SK-N-SH (cell line): Measurements from ENCODE around the gene DNAH6. TPM values are rescaled to one million over a fixed set of nuclear protein-coding genes. Genes with fewer than 3 reads are reported as not detected.

Source experiments
- CTCF ChIA-PET: fragments of 300-600, 350-600 bp; formaldehyde crosslinking; extraction: SDS; loops from one replicate; lab custom pipeline; 2021; lab: Yijun Ruan, JAX
- POLR2A ChIA-PET: fragments of 350-600 bp; sonication (Branson Sonifier 250); formaldehyde crosslinking; extraction: SDS; loops from one replicate; lab custom pipeline; 2020; ENCODE audit warnings: antibody characterized with exemption, inconsistent platforms; lab: Yijun Ruan, JAX
- DNase-seq: peaks from one replicate; pipeline ENCODE4 v3.0.0; 2012
- H2AFZ ChIP-seq: fragments of 200-600 bp; sonication (generic); 2 replicates; pipeline ENCODE4 v1.8.1; 2016; ENCODE audit warnings: antibody characterized with exemption, mild to moderate bottlenecking, low read depth
- H3F3A ChIP-seq: fragments of 200-600 bp; sonication (generic); replicated peaks from 2 replicates; pipeline ENCODE3; 2016; ENCODE audit warnings: antibody characterized with exemption, mild to moderate bottlenecking; ENCODE audit not compliant: insufficient read depth
- H3K27ac ChIP-seq, 2 experiments: fragments of 200-500 bp in 1 of 2; fragments of 200-600 bp in 1 of 2; sonication (Bioruptor generic) in 1 of 2; sonication (generic), shearing (Covaris generic) in 1 of 2; 2 replicates each; pipeline versions ENCODE4 v1.5.1 to v1.6.1; 2014 to 2016; ENCODE audit warnings: low read depth in 2 of 2, inconsistent platforms in 1 of 2, low read length in 1 of 2, mild to moderate bottlenecking in 1 of 2, mixed read lengths in 1 of 2
- H3K27me3 ChIP-seq: fragments of 200-600 bp; sonication (generic), shearing (Covaris generic); 2 replicates; pipeline ENCODE4 v1.6.1; 2016; ENCODE audit warnings: mixed run types; ENCODE audit not compliant: insufficient read depth
- H3K36me3 ChIP-seq, 2 experiments: fragments of 200-500 bp in 1 of 2; fragments of 200-600 bp in 1 of 2; sonication (Bioruptor generic) in 1 of 2; sonication (generic) in 1 of 2; replicated peaks in 1 of 2; 2 replicates each; pipeline versions ENCODE3 to v1.5.1; 2014 to 2016; ENCODE audit warnings: low read length in 1 of 2, mild to moderate bottlenecking in 1 of 2; ENCODE audit not compliant: insufficient read depth in 2 of 2, control insufficient read depth in 1 of 2
- H3K4me1 ChIP-seq, 2 experiments: fragments of 200-500 bp in 1 of 2; fragments of 200-600 bp in 1 of 2; sonication (Bioruptor generic) in 1 of 2; sonication (generic), shearing (Covaris generic) in 1 of 2; 2 replicates each; pipeline versions ENCODE4 v1.5.1 to v1.6.1; 2014 to 2016; ENCODE audit warnings: low read depth in 1 of 2, low read length in 1 of 2, mixed run types in 1 of 2; ENCODE audit not compliant: insufficient read depth in 2 of 2, control insufficient read depth in 1 of 2
- H3K4me2 ChIP-seq: fragments of 200-600 bp; sonication (generic), shearing (Covaris generic); 2 replicates; pipeline ENCODE4 v1.6.1; 2017; ENCODE audit warnings: mixed run types
- H3K4me3 ChIP-seq, 2 experiments: fragments of 200-500 bp in 1 of 2; fragments of 200-600 bp in 1 of 2; sonication (Bioruptor generic) in 1 of 2; sonication (generic), shearing (Covaris generic) in 1 of 2; 2 replicates each; pipeline versions ENCODE4 v1.5.1 to v1.8.1; 2014 to 2016; ENCODE audit warnings: low read depth in 2 of 2, inconsistent platforms in 1 of 2, low read length in 1 of 2, mild to moderate bottlenecking in 1 of 2, mixed read lengths in 1 of 2, moderate library complexity in 1 of 2
- H3K79me2 ChIP-seq: fragments of 200-600 bp; sonication (generic); 2 replicates; pipeline ENCODE4 v1.8.1; 2017; ENCODE audit warnings: mild to moderate bottlenecking; ENCODE audit not compliant: insufficient read depth
- H3K9ac ChIP-seq: fragments of 200-600 bp; sonication (generic); 2 replicates; pipeline ENCODE4 v1.6.1; 2017; ENCODE audit warnings: mixed run types
- H3K9me2 ChIP-seq: fragments of 200-600 bp; sonication (generic); 2 replicates; pipeline ENCODE4 v1.6.1; 2017; ENCODE audit warnings: mixed run types
- H3K9me3 ChIP-seq: fragments of 200-600 bp; sonication (generic); 2 replicates; pipeline ENCODE4 v1.6.1; 2017; ENCODE audit warnings: mixed run types, mild to moderate bottlenecking, moderate library complexity
- H4K20me1 ChIP-seq: fragments of 200-600 bp; sonication (generic); 2 replicates; pipeline ENCODE4 v1.6.1; 2017; ENCODE audit warnings: mild to moderate bottlenecking, mixed run types; ENCODE audit not compliant: insufficient read depth
- CHD2 ChIP-seq: fragments of 150-350 bp; IDR thresholded peaks from 2 replicates; pipeline ENCODE4 v1.6.1; 2018; ENCODE audit warnings: low read length; ENCODE audit not compliant: partially characterized antibody
- ELF1 ChIP-seq: IDR thresholded peaks from 2 replicates; pipeline ENCODE4 v1.4.0; 2012
- FOXJ3 ChIP-seq: sonication (generic); formaldehyde crosslinking; IDR thresholded peaks from 2 replicates; pipeline ENCODE4 v1.5.1; 2020; ENCODE audit warnings: mild to moderate bottlenecking, missing genetic modification reagents
- GABPA ChIP-seq: IDR thresholded peaks from 2 replicates; pipeline ENCODE4 v1.4.0; 2012; ENCODE audit warnings: low read depth, mild to moderate bottlenecking
- JUND ChIP-seq: IDR thresholded peaks from 2 replicates; pipeline ENCODE4 v1.4.0; 2012
- MAX ChIP-seq: IDR thresholded peaks from 2 replicates; pipeline ENCODE4 v1.4.0; 2012; ENCODE audit warnings: low read depth
- POLR2AphosphoS5 ChIP-seq: IDR thresholded peaks from 2 replicates; pipeline ENCODE4 v1.6.1; 2012; ENCODE audit warnings: low read depth, low read length
- RCOR1 ChIP-seq: fragments of 150-350 bp; IDR thresholded peaks from 2 replicates; pipeline ENCODE4 v1.6.1; 2017; ENCODE audit warnings: antibody characterized with exemption, low read length
- RXRA ChIP-seq: IDR thresholded peaks from 2 replicates; pipeline ENCODE4 v1.4.0; 2012; ENCODE audit warnings: low read depth, mild to moderate bottlenecking, borderline replicate concordance
- TEAD4 ChIP-seq: IDR thresholded peaks from 2 replicates; pipeline ENCODE4 v1.4.0; 2012; ENCODE audit warnings: mild to moderate bottlenecking, borderline replicate concordance; ENCODE audit not compliant: insufficient read depth
- WGBS: methylation state at CpG from one replicate; pipeline ENCODE4 v1.1.6; 2017; ENCODE audit warnings: low lambda C conversion rate; 5-methylcytosine and 5-hydroxymethylcytosine counted together
- polyA plus RNA-seq, 3 experiments: library from polyadenylated mRNA; depleted of rRNA; stranded (reverse); fragments of >200 nt; gene quantifications; 2 replicates each; pipeline ENCODE4 v1.2.3, GENCODE V29; 2012
- TF ChIP-seq, protein P1 (sequence below): fragments of 150-350 bp; IDR thresholded peaks from 2 replicates; pipeline ENCODE4 v1.6.1; 2016; ENCODE audit warnings: mild to moderate bottlenecking, low read depth, low read length
- TF ChIP-seq, protein P2 (sequence below): IDR thresholded peaks from 2 replicates; pipeline ENCODE4 v1.6.1; 2012; ENCODE audit warnings: mild to moderate bottlenecking, low read depth, low read length, moderate library complexity

DNAH6 gene
- polyA plus RNA-seq, 1 of the 3 experiments (the other 2 are of a cell fraction): 0.03 TPM

DNA sequence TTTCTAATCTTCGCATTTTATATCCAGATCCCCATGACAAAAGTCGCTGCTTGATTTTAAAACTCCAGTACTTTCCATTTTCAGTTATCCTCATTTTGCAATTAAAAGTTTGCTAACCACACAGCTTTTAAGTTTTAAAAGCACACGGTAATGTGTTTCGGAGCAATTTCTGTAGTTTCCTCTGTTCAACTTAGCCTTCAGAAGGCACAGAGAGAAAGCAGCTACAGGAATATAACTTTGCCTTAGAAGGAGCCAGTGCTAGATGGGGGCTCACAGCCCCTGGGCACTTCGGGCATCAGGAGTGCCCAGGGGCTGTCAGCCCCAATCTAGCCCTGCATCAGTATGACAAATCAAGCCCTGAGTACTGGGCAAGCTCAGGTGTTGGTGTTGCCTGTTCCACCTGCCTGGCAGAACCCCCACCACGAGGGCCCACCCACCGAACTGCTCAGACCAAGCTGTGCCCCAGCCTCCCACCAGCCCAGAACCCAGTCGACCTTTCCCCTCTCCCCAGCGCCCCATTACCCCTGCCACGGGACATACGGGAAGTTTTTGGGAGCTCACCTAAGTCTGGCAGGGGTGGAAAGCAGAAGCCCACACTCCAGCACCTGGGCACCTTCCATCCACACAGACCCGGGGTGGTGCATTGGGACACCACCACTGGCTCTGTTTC is 317.3 kb downstream of the DNAH6 start (continued):
- TF ChIP-seq, protein P1, sequence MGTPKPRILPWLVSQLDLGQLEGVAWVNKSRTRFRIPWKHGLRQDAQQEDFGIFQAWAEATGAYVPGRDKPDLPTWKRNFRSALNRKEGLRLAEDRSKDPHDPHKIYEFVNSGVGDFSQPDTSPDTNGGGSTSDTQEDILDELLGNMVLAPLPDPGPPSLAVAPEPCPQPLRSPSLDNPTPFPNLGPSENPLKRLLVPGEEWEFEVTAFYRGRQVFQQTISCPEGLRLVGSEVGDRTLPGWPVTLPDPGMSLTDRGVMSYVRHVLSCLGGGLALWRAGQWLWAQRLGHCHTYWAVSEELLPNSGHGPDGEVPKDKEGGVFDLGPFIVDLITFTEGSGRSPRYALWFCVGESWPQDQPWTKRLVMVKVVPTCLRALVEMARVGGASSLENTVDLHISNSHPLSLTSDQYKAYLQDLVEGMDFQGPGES: no peak
- TF ChIP-seq RXRA (no peak), POLR2AphosphoS5 (no peak), MAX (no peak), JUND (no peak)
- TF ChIP-seq, protein P2, sequence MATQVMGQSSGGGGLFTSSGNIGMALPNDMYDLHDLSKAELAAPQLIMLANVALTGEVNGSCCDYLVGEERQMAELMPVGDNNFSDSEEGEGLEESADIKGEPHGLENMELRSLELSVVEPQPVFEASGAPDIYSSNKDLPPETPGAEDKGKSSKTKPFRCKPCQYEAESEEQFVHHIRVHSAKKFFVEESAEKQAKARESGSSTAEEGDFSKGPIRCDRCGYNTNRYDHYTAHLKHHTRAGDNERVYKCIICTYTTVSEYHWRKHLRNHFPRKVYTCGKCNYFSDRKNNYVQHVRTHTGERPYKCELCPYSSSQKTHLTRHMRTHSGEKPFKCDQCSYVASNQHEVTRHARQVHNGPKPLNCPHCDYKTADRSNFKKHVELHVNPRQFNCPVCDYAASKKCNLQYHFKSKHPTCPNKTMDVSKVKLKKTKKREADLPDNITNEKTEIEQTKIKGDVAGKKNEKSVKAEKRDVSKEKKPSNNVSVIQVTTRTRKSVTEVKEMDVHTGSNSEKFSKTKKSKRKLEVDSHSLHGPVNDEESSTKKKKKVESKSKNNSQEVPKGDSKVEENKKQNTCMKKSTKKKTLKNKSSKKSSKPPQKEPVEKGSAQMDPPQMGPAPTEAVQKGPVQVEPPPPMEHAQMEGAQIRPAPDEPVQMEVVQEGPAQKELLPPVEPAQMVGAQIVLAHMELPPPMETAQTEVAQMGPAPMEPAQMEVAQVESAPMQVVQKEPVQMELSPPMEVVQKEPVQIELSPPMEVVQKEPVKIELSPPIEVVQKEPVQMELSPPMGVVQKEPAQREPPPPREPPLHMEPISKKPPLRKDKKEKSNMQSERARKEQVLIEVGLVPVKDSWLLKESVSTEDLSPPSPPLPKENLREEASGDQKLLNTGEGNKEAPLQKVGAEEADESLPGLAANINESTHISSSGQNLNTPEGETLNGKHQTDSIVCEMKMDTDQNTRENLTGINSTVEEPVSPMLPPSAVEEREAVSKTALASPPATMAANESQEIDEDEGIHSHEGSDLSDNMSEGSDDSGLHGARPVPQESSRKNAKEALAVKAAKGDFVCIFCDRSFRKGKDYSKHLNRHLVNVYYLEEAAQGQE: no peak

GRCh38 chr2:84836215-84836614 is 319.9 kb downstream of the DNAH6 start:
- Histone ChIP-seq H2AFZ (no peak overlapping the region), H3K36me3 (no peaks in the 10 kb centered on the region), H3K4me1 (peaks cover 0 to 2% of the 10 kb centered on the region in 2 experiments; a peak in 1 of 4 replicates), H3K4me3 (no peak overlapping the region), H3K9ac (no peak overlapping the region), H3F3A (no peaks in the 10 kb centered on the region), H3K27me3 (no peaks in the 10 kb centered on the region), H3K27ac (no peak overlapping the region), H4K20me1 (no peaks in the 10 kb centered on the region), H3K9me3 (no peaks in the 10 kb centered on the region), H3K79me2 (no peaks in the 10 kb centered on the region), H3K9me2 (no peaks in the 10 kb centered on the region), H3K4me2 (no peak overlapping the region)
- WGBS: 7% methylated on average over 2 of the region's 2 CpGs
- POLR2A ChIA-PET: no interaction called here
- no peak for DNase-seq
- CTCF ChIA-PET: no interaction called here
- no peak for TF ChIP-seq TEAD4

DNA sequence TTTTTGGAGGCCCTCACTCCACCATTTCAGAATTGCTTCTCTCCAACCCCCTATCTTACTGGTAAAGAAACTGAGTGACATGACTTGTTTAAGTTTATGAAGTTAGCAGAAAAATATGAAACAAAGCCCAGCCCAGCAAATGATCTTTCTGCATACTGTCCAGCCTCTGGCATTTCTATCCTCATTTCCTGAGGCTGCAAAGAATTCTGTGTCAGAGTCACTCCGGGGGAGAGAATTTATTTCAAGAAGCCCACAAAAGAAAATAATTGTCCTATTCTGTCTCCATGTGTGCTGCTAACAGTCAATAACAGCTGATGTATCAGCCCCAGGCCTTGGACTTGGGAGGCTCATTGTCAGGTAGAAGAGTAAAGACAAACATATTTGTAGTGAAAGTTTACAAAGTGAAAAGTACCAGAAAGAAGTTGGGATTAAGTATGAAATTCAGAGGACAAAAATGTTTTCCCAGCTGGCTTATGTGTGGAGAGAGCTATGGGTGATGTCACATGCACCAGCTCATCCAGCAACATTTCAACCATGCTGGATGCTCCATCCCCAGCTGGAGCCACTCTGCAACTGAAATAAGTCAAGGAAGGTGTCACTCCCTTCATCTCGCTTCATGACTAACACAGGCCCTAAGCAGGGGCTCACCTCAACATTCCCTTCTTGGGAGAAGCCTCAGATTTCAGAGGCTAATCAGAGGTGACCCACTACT is 322.3 kb downstream of the DNAH6 start:
- no peaks in the 10 kb centered on the region for H3K79me2 ChIP-seq
- H3K9me2 ChIP-seq: no peaks in the 10 kb centered on the region
- H3F3A ChIP-seq: no peaks in the 10 kb centered on the region
- H4K20me1 ChIP-seq: no peaks in the 10 kb centered on the region
- no peaks in the 10 kb centered on the region for H3K36me3 ChIP-seq
- TF ChIP-seq POLR2AphosphoS5 (no peak), MAX (no peak), RCOR1 (no peak), CHD2 (no peak), ELF1 (no peak), FOXJ3 (CRISPR knock-in tag) (no peak), GABPA (no peak)
- H3K9me3 ChIP-seq: no peaks in the 10 kb centered on the region
- no peak overlapping the region for H3K27ac ChIP-seq
- DNase-seq: no peak
- POLR2A ChIA-PET: no interaction called here
- 45% methylated on average over 2 of the region's 2 CpGs for WGBS
- H2AFZ ChIP-seq: no peak overlapping the region
- CTCF ChIA-PET: no interaction called here
- peaks cover 0 to 2% of the 10 kb centered on the region in 2 experiments; a peak in 1 of 4 replicates for H3K4me1 ChIP-seq
- H3K4me3 ChIP-seq: no peak overlapping the region
- H3K9ac ChIP-seq: no peak overlapping the region
- H3K4me2 ChIP-seq: no peak overlapping the region
- no peaks in the 10 kb centered on the region for H3K27me3 ChIP-seq
